Measurements from ENCODE around the gene ROBO1. TPM values are rescaled to one million over a fixed set of nuclear protein-coding genes. Genes with fewer than 3 reads are reported as not detected.
A peak's percentile ranks its signal among the peaks of the same experiment; 100 is the strongest.

ROBO1 gene
- polyA plus RNA-seq, 1 donor (not counting 4 experiments of a cell fraction or from before 2014, with no cell fraction given): 27.1 TPM

GRCh38 chr3:79385211-79385610 is 382.6 kb downstream of the ROBO1 start:
- dilution Hi-C loops (cut with MboI; ENCODE audit: extremely low pct_ligation_motif_present, low sequenced_read_pairs): no loop called here
- Histone ChIP-seq H3K27ac (ENCODE audit: control insufficient read depth, insufficient read depth, low read length) (no peak overlapping the region), H3K9me1 (ENCODE audit: control insufficient read depth, extremely low read depth, insufficient read depth, low read length) (no peaks in the 10 kb centered on the region), H3K4me1 (ENCODE audit: control insufficient read depth, extremely low read depth, insufficient read depth, low read length) (no peaks in the 10 kb centered on the region), H3K4me2 (ENCODE audit: control insufficient read depth, extremely low read depth, insufficient read depth, low read depth, low read length) (no peak overlapping the region), H3K36me3 (ENCODE audit: control insufficient read depth in 2 of 2, extremely low read depth in 1 of 2, insufficient read depth in 2 of 2, low read length in 2 of 2) (no peaks in the 10 kb centered on the region), H3K27me3 (ENCODE audit: control insufficient read depth, extremely low read depth, insufficient read depth, low read length) (no peaks in the 10 kb centered on the region), H3K79me2 (ENCODE audit: control insufficient read depth, insufficient read depth, low read length) (no peaks in the 10 kb centered on the region), H3K4me3 (ENCODE audit: control insufficient read depth in 2 of 3, extremely low read depth in 1 of 3, insufficient read depth in 2 of 3, low read depth in 1 of 3, low read length in 3 of 3) (no peak overlapping the region), H4K20me1 (ENCODE audit: control insufficient read depth, extremely low read depth, insufficient read depth, low read length) (no peaks in the 10 kb centered on the region), H3K9ac (ENCODE audit: control insufficient read depth, extremely low read depth, insufficient read depth, low read length) (no peak overlapping the region), H2AFZ (ENCODE audit: control insufficient read depth, low read length) (no peak overlapping the region), H3K9me3 (ENCODE audit: control insufficient read depth, low read depth, low read length) (no peaks in the 10 kb centered on the region)
- no peak for DNase-seq (ENCODE audit: low read depth, low spot score)
- TF ChIP-seq EZH2 (IDR thresholded peaks at IDR 0.05; ENCODE audit: low read length): no peak
- TF ChIP-seq, protein P1, sequence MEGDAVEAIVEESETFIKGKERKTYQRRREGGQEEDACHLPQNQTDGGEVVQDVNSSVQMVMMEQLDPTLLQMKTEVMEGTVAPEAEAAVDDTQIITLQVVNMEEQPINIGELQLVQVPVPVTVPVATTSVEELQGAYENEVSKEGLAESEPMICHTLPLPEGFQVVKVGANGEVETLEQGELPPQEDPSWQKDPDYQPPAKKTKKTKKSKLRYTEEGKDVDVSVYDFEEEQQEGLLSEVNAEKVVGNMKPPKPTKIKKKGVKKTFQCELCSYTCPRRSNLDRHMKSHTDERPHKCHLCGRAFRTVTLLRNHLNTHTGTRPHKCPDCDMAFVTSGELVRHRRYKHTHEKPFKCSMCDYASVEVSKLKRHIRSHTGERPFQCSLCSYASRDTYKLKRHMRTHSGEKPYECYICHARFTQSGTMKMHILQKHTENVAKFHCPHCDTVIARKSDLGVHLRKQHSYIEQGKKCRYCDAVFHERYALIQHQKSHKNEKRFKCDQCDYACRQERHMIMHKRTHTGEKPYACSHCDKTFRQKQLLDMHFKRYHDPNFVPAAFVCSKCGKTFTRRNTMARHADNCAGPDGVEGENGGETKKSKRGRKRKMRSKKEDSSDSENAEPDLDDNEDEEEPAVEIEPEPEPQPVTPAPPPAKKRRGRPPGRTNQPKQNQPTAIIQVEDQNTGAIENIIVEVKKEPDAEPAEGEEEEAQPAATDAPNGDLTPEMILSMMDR (optimal IDR thresholded peaks at IDR 0.05 in 1 of 3, IDR thresholded peaks at IDR 0.05 in 1 of 3, conservative IDR thresholded peaks at IDR 0.05 in 1 of 3; ENCODE audit: extremely low read depth in 1 of 3, insufficient read depth in 2 of 3, low read length in 3 of 3): no peak
- no peak for FAIRE-seq

GRCh38 chr3:79383402-79384012 is 384.3 kb downstream of the ROBO1 start:
- dilution Hi-C loops (cut with MboI; ENCODE audit: extremely low pct_ligation_motif_present, low sequenced_read_pairs): no loop called here
- no peak overlapping the region for H3K9ac ChIP-seq (ENCODE audit: control insufficient read depth, extremely low read depth, insufficient read depth, low read length)
- H3K4me3 ChIP-seq (ENCODE audit: control insufficient read depth in 2 of 3, extremely low read depth in 1 of 3, insufficient read depth in 2 of 3, low read depth in 1 of 3, low read length in 3 of 3): peak overlapping the region in 1 of 3 experiments; percentile 10
- no peak for DNase-seq (ENCODE audit: low read depth, low spot score)
- H3K36me3 ChIP-seq (ENCODE audit: control insufficient read depth in 2 of 2, extremely low read depth in 1 of 2, insufficient read depth in 2 of 2, low read length in 2 of 2): no peaks in the 10 kb centered on the region
- peak overlapping the region; percentile 45 for H3K4me2 ChIP-seq (ENCODE audit: control insufficient read depth, extremely low read depth, insufficient read depth, low read depth, low read length)
- H3K79me2 ChIP-seq (ENCODE audit: control insufficient read depth, insufficient read depth, low read length): no peaks in the 10 kb centered on the region
- no peaks in the 10 kb centered on the region for H3K9me3 ChIP-seq (ENCODE audit: control insufficient read depth, low read depth, low read length)
- peak overlapping the region; percentile 50 for H2AFZ ChIP-seq (ENCODE audit: control insufficient read depth, low read length)
- no peaks in the 10 kb centered on the region for H3K4me1 ChIP-seq (ENCODE audit: control insufficient read depth, extremely low read depth, insufficient read depth, low read length)
- H3K27me3 ChIP-seq (ENCODE audit: control insufficient read depth, extremely low read depth, insufficient read depth, low read length): no peaks in the 10 kb centered on the region
- H3K9me1 ChIP-seq (ENCODE audit: control insufficient read depth, extremely low read depth, insufficient read depth, low read length): no peaks in the 10 kb centered on the region
- no peaks in the 10 kb centered on the region for H4K20me1 ChIP-seq (ENCODE audit: control insufficient read depth, extremely low read depth, insufficient read depth, low read length)
- peak; percentile 74 for FAIRE-seq
- no peak overlapping the region for H3K27ac ChIP-seq (ENCODE audit: control insufficient read depth, insufficient read depth, low read length)
- TF ChIP-seq, protein P1 (optimal IDR thresholded peaks at IDR 0.05 in 1 of 3, IDR thresholded peaks at IDR 0.05 in 1 of 3, conservative IDR thresholded peaks at IDR 0.05 in 1 of 3; ENCODE audit: extremely low read depth in 1 of 3, insufficient read depth in 2 of 3, low read length in 3 of 3): no peak
- TF ChIP-seq EZH2 (IDR thresholded peaks at IDR 0.05; ENCODE audit: low read length): no peak
